NCI-H2107 (cell line): ENCODE data around the gene USP31.

Experiments used
- DNase-seq: peaks from one replicate; lab custom pipeline; 2025; lab: John Stamatoyannopoulos, UW

Gene USP31

GRCh38 chr16:23149267-23149992 lies at the start of gene USP31:
Gene USP31, minus strand, starts transcription at chr16:23149452. Its CDS starts 182 bp downstream, at chr16:23149270.
- peak; percentile 93 for DNase-seq

- no peak for DNase-seq
Measured at GRCh38 chr16:23196539-23196938, 47.3 kb upstream of the USP31 start.

GRCh38 chr16:23195366-23195978 lies 46.2 kb upstream of the USP31 start:
- no peak for DNase-seq

GRCh38 chr16:23194497-23195221 lies 45.4 kb upstream of the USP31 start:
- no peak for DNase-seq

GRCh38 chr16:23188911-23189310 lies 39.7 kb upstream of the USP31 start:
- no peak for DNase-seq

- no peak for DNase-seq
Measured at GRCh38 chr16:23187341-23187740, 38.1 kb upstream of the USP31 start.

- no peak for DNase-seq
Measured at GRCh38 chr16:23186171-23186570, 36.9 kb upstream of the USP31 start.

- no peak for DNase-seq
Measured at GRCh38 chr16:23185656-23186055, 36.4 kb upstream of the USP31 start.

- no peak for DNase-seq
Measured at GRCh38 chr16:23183543-23183862, 34.3 kb upstream of the USP31 start.

GRCh38 chr16:23182679-23183542 lies 33.7 kb upstream of the USP31 start, which contains the start of gene SCNN1G:
Gene SCNN1G, plus strand, starts transcription at chr16:23182745. Its CDS starts 3,527 bp downstream, at chr16:23186272.
- peak; percentile 21 for DNase-seq

- peak; percentile 77 for DNase-seq
Measured at GRCh38 chr16:23182206-23182678, 33.0 kb upstream of the USP31 start.

GRCh38 chr16:23181506-23181905 lies 32.3 kb upstream of the USP31 start:
- no peak for DNase-seq

- no peak for DNase-seq
Measured at GRCh38 chr16:23175651-23176050, 26.4 kb upstream of the USP31 start.

GRCh38 chr16:23174622-23175021 lies 25.4 kb upstream of the USP31 start:
- no peak for DNase-seq

- DNase-seq = no peak
Measured at GRCh38 chr16:23172994-23173393, 23.7 kb upstream of the USP31 start.

- no peak for DNase-seq
Measured at GRCh38 chr16:23172583-23172982, 23.3 kb upstream of the USP31 start.

- DNase-seq = no peak
Measured at GRCh38 chr16:23164736-23165135, 15.5 kb upstream of the USP31 start.

- no peak for DNase-seq
Measured at GRCh38 chr16:23163921-23164320, 14.7 kb upstream of the USP31 start.

GRCh38 chr16:23160574-23160973 lies 11.3 kb upstream of the USP31 start:
- DNase-seq = no peak

- no peak for DNase-seq
Measured at GRCh38 chr16:23160082-23160481, 10.8 kb upstream of the USP31 start.

- DNase-seq = no peak
Measured at GRCh38 chr16:23158114-23158513, 8.9 kb upstream of the USP31 start.

GRCh38 chr16:23156946-23157460 lies 7.8 kb upstream of the USP31 start:
- DNase-seq = no peak
